ENCODE data around the gene JAKMIP1.

GRCh38 chr4:6085028-6085690 lies 115.2 kb downstream of the JAKMIP1 start:
- no peak for TF ChIP-seq CTCF (IDR thresholded peaks at IDR 0.05)
- no peak for TF ChIP-seq POLR2A (IDR thresholded peaks at IDR 0.05)

Data from lower leg skin (tissue), 3 donors.